Measurements from ENCODE around the gene RNASEH2B.

RNASEH2B gene

GRCh38 chr13:51000061-51000460 lies 90.5 kb downstream of the RNASEH2B start:
- FAIRE-seq: no peak

GRCh38 chr13:51000571-51001260 lies 91.1 kb downstream of the RNASEH2B start:
- no peak for FAIRE-seq

GRCh38 chr13:51001335-51001734 lies 91.7 kb downstream of the RNASEH2B start:
- FAIRE-seq: no peak

- FAIRE-seq: no peak
Observed at GRCh38 chr13:51002736-51003135, 93.1 kb downstream of the RNASEH2B start.

GRCh38 chr13:51003642-51004041 lies 94.1 kb downstream of the RNASEH2B start:
- FAIRE-seq: no peak

- no peak for FAIRE-seq
Observed at GRCh38 chr13:51004111-51004865, 94.7 kb downstream of the RNASEH2B start.

- FAIRE-seq: no peak
Observed at GRCh38 chr13:51004918-51005460, 95.4 kb downstream of the RNASEH2B start.

GRCh38 chr13:51005566-51005965 lies 96.0 kb downstream of the RNASEH2B start:
- FAIRE-seq: no peak
